Left hindlimb (tissue), 1 donor: ENCODE data around the gene SHROOM4.

ENCODE experiments used
- DNase-seq: peaks from one replicate; pipeline ENCODE4 v3.0.0-alpha.2; 2018

The SHROOM4 gene

DNA sequence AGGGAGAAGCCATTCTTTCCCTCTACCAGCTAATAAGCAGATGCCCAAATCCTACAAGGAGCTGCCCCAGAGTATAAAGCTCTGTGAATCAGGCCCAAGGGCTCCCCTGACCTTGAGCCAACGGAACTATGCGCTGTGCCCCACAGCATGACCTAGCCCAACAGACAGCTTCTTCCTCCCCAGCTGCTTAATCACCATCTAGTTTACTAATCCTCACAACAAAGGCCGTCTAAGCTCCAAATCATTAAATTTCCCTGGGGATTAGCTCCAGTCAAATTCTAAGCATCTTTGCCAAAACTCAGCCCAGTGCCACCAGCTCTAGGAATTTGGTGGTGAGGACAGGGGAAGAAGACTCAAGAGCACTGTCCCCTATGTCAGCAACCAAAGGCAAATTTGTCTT, 113.1 kb downstream of the SHROOM4 start:
- DNase-seq = no peak

DNA sequence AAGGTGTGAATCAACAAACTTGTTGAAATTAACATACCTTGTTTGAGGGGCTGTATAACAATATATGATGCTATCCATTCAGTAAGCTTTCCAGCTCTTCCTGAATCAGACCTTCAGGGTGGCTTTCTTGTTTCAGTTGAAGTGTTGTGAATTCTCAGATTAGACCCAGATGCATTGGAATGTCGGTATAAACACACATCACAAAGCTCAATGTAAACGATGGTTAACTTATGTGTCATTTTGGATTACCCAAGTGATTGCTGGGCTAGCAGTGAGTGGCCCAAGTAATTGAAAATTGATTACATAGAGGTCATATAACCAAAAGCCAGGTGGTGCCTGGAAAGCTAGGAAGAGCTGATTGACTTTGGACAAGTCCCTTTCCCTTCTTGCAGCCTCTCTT, 115.0 kb downstream of the SHROOM4 start:
- no peak for DNase-seq

DNA sequence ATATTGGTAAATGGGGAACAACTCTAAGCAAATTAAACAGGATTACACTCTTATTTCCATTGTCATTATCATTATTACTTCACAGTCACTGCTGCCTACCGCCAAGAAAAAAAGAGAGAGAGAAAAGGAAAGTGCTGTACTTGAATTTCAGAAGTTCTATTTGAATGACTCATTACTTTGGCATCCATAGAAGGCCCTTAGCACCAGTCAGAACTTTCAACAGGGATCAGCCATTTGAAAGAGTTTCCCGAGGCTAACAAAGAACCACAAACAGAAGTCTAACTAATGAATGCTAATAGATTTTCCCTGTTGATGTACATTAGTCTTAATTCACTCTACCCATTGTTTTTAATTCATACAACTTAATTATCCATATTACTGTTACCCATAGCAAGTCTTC, 116.3 kb downstream of the SHROOM4 start:
- DNase-seq = no peak

DNA sequence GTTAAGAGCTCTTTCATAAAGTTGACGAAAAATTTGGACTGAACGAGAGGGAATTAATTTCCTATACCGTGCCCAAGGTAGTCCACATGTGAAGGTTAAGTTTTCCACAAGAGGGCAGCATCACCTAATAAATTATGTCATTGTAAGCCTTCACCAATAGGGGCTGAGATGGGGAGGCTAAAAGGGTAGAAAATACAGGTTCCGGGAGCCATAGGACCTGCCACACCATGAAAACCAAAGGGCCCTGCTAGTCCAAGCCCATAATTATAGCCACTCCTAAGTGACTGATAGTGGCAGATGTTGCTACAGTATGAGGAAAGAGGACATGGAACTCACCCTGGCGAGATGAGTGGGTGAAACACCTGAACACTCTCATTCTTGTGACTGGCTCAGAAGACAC, 122.2 kb downstream of the SHROOM4 start:
- DNase-seq = no peak

DNA sequence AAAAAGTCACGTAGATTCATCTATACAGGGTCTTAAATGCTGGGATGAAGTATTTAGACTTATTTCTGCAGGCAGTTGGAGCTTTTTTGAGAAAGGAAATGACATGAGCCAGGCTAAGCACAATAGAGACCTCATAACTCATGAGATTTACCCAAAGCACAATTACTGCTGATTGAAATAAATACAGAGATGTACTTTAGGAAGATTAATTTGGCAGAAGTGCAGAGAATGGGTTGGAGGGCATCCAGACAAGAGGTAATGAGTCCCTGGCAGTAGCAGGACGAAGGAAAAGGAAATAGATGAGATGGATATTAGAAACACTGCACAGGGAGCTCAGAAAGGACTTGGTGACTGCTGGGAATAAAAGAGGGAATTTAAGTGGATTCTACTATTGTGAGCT, 129.1 kb downstream of the SHROOM4 start:
- DNase-seq = no peak

DNA sequence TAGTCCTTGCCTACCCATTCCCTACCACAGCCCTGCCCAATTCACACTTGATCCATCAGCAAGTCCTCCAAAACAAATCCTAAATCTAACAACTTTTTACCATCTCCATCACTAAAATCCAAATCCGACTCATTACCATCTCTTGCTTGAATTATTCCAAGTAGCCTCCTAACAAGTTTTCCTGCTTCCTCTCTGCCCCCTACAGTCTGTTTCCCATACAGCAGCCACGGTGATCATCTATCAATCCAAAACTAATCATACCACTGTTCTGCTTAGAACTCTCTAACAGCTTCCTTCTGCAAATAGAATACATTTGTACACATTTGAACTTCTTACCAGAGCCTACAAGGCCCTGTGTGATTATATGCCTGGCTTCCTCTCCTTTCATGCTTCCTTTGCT, 133.0 kb downstream of the SHROOM4 start:
- no peak for DNase-seq

DNA sequence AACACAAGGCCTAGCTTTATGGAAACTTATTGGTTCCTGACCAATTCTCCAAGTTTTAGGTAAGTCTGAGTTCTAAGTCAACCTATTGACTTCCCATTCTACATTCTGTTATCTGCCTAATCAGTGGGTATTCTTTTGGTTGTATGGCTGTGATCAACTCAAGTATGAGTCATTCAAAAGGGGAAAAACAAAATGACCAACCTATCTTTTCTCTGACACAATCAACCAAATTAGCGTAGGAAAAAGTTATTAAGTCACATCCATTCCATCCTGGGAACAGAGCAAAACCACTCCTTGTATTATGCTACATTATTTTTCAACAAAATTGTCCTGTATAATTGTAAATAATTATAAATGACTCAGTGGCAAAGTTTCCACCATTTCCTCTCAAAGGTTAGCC, 136.2 kb downstream of the SHROOM4 start:
- DNase-seq = no peak

GRCh38 chrX:50671661-50672060, 142.3 kb downstream of the SHROOM4 start:
- peak; percentile 23 for DNase-seq

DNA sequence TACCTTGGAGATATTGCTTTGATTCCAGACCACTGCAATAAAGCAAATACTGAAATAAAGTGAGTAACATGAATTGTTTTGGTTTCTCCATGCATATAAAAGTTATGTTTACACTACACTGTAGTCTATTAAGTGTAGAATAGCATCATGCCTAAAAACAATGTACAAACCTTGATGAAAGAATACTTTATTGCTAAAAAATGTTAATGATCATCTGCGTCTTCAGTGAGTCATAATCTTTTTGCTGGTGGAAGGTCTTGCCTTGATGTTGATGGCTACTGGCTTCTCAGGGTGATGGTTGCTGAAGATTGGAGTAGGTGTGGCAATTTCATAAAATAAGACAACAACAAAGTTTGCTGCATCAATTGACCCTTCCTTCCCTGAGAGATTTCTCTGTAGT, 145.1 kb downstream of the SHROOM4 start:
- no peak for DNase-seq

DNA sequence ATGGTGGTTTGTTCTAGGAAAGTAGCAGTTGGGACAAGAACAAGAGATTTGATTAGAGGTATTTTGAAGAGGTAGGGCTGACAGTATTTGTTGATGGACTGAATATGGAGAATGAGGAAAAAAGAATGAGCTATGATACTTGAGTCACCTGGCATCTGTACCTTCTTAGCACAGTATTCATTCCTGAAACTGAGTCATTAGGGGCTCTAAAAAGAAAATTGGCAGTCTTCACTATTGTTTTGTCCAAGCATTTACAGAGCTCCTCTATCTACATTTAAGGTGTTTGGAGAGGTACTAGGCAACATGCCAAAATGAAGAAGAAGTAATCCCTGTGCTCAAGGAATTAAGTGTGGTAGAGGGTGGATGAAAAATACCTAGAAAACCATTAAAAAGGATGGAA, 165.8 kb downstream of the SHROOM4 start:
- no peak for DNase-seq

- no peak for DNase-seq
Measured at GRCh38 chrX:50644496-50644895, 169.5 kb downstream of the SHROOM4 start.

GRCh38 chrX:50643525-50644137, 170.4 kb downstream of the SHROOM4 start:
- DNase-seq = no peak

- peak; percentile 34 for DNase-seq
Measured at GRCh38 chrX:50638123-50638522, 175.9 kb downstream of the SHROOM4 start.

DNA sequence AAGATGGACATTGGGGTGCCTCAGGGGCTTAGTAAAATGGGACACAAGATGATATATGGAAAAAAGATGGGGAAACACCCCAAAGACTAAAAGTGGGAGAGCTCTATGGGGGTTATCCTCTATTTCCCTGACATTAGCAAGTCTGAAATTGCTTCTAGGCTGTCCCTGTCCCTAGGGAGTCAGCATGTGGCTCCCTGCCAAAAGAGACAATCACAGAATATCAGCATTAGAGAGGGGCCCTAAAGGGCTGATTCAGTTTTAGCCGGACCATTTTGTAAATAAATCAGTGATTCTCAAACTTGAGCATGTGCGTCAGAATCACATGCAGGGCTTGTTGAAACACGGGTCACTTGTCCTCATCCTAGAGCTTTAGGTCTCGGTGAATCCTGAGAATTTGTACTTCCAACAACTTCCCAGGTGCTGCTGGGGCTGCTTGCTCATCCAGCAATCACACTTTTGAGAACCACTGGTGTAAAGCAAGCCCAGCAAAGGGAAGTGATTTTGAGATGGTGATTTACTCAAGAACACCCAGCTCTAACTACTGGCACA, 178.1 kb downstream of the SHROOM4 start:
- no peak for DNase-seq

GRCh38 chrX:50635162-50635561, 178.8 kb downstream of the SHROOM4 start:
- no peak for DNase-seq

DNA sequence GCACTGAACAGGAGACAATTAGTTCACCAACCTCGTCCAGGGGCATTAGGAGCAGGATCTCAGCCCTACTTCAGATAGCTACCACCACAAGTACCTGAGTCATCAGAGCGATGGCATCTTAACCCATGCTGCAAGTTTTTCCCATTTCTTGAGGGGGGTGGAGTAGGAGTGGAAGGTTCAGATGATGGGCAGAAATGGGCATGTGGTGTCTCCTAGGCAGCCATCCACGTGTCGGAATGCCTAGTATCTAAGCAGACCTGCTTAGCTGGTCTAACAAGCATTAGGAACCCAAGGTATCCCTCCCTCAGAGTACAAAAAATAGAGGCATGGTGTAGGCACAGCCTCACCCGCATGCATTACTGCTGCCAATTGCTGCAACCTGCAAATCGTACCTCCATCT, 184.2 kb downstream of the SHROOM4 start:
- DNase-seq = no peak

DNA sequence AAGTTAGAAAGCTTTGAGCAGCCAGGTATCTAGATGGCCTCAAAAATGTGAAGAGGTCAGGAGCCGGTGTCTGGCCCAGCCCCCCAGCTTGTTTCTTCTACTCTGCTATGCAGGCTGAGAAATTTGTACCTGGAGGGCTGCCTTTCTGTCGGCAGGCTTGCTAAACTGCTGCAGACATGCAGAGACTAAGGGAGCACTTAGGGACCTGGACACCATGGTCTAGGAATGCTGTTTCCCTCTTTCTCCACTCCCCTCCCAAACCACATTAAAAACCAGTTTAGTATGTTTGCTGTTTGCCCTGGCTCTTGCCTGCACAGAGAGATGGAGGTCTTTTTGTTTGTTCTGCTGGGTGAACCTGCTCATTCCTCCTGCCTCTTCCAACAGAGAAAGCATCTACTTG, 186.3 kb downstream of the SHROOM4 start:
- DNase-seq = no peak

GRCh38 chrX:50626432-50626831, 187.6 kb downstream of the SHROOM4 start:
- DNase-seq = no peak

- DNase-seq = no peak
Measured at GRCh38 chrX:50622751-50623150, 191.2 kb downstream of the SHROOM4 start.

DNA sequence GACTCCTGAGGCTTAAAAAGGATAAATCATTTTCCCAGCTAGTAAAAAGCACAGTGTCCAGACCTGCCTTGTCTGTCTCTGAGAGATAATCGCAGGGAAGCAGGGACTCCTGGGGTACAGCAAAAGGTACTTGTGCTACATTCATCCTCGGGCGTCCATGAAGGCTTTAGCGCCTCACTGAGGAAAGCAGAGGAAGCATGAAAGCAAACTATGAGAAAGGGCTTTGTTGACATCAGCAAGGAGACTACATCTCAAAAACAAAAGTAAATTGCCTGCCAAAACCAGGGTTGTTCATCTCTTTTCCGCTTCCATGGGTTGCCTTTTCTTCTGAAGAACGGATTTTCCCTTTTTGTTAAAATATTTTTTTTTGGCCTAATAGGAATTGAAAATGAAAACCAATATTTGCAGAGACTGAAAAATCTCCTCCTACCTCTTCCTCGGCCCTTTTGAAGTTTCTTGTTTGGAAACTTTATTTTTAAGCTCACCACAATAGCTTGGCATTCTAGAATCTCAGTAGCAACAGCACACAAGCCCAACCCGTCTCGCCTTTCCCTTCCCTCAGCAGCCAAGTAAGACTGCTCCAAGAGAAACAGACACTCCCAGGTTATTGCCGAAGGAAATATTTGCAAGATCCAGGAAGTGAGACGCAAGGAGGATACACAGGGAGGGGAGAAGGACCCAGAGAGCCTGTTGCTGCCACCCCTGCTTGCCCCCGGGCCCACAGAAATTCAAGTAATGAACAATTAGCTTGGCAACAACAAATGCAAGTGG, 195.0 kb downstream of the SHROOM4 start:
- peak; percentile 34 for DNase-seq

- no peak for DNase-seq
Measured at GRCh38 chrX:50617183-50617582, 196.8 kb downstream of the SHROOM4 start.

DNA sequence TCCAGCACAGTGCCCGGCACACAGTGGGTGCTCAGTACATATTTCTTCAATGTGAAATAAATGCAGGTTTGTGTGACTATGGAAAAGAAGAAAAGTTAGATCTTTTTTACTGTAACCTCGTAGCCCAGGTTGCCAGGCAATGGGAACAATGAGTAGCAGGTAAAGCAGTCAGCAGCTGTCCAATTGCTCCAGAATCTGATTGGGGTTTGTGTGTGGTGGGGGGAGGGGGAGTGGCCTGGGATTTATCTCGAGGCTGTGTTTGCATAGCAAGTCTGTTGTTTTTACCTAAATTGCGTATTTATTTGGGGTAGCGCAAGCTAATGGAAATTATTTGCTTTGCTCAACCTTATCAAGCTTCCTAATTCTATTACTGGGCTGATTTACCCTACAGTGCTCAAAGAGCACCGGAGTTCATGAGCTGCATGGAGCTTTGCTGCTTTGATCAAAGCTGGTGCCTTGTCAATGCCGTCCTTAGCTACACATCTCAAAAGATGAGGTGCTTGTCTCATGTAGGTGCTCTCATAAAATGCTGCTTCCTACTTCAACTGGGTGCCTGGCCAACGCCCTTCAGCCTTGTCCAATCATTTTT, 198.3 kb downstream of the SHROOM4 start:
- DNase-seq = no peak

GRCh38 chrX:50614460-50614859, 199.5 kb downstream of the SHROOM4 start:
- DNase-seq = no peak

DNA sequence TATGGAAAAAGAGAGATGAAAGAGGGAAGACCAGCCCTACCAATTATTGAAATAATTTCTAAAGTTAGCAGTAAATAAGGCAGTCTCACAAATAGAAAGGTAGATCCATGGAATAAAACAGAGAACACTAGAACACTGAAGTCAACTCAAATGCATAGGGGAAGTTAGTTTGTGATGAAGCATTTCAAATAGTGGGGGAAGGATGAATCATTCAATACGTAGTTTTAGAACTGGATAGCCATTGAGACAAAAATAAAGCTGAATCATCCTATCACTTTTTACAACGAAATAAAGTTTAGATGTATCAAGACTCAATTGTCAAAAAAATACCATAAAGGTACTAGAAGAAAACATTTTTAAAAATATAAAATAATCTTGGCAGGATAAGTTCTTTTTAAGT, 200.1 kb downstream of the SHROOM4 start:
- DNase-seq = no peak
